HG03060 (cell line): Measurements from ENCODE around the gene LRRTM3.

Experiments used
- ATAC-seq: cut with Tn5 transposase; IDR thresholded peaks from one replicate; pipeline ENCODE4 v1.9.1; 2021; ENCODE audit warnings: low read depth, moderate number of reproducible peaks; ENCODE audit not compliant: unreplicated experiment

LRRTM3 gene

GRCh38 chr10:67110286-67110685 is 184.4 kb downstream of the LRRTM3 start:
- no peak for ATAC-seq

GRCh38 chr10:67112765-67113164 is 186.9 kb downstream of the LRRTM3 start:
- no peak for ATAC-seq

- ATAC-seq, result no peak
These were observed 189.1 kb downstream of the LRRTM3 start for GRCh38 chr10:67114945-67115344.

- no peak for ATAC-seq
These were observed 190.1 kb downstream of the LRRTM3 start for GRCh38 chr10:67115972-67116371.

- ATAC-seq, result no peak
These were observed 193.8 kb downstream of the LRRTM3 start for GRCh38 chr10:67119651-67120050.

GRCh38 chr10:67127441-67127840 is 201.6 kb downstream of the LRRTM3 start:
- no peak for ATAC-seq

- no peak for ATAC-seq
These were observed 214.8 kb downstream of the LRRTM3 start for GRCh38 chr10:67140641-67141040.

GRCh38 chr10:67141300-67141699 is 215.5 kb downstream of the LRRTM3 start:
- ATAC-seq, result no peak

GRCh38 chr10:67144530-67144929 is 218.7 kb downstream of the LRRTM3 start:
- no peak for ATAC-seq
